ENCODE data around the gene TPH2.

TPH2 gene

DNA sequence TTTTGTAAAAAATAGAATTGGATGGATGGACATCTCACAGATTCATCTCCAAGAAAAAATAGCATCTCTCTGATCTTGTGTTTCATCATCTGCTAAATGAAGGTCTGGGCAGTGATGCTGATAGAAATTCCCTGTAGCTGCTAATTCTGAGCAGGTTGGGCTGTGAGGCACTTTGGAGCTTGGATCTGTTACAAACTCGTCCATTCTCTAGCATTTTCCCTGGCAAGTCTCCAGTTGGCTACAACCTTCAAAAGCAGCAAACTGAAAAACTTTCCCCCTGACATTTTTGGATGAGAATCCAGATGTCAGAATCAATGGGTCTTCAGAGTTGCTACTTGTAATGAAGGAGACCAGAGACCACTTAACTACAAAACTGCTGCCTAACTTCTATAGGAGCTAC is 72.7 kb downstream of the TPH2 start:
- H3K9ac ChIP-seq (ENCODE audit: low read depth, low read length), result no peak overlapping the region
- no peaks in the 10 kb centered on the region for H3K9me3 ChIP-seq (replicated peaks; ENCODE audit: low read length)
- no peak overlapping the region for H3K4me3 ChIP-seq (ENCODE audit: low read length)
- H3K36me3 ChIP-seq (ENCODE audit: insufficient read depth, low read length), result no peaks in the 10 kb centered on the region
- H3K4me1 ChIP-seq (ENCODE audit: control insufficient read depth, insufficient read depth, low read length), result no peaks in the 10 kb centered on the region
- no peak overlapping the region for H3K4me2 ChIP-seq (ENCODE audit: low read length)
- H3K27me3 ChIP-seq (ENCODE audit: control insufficient read depth, insufficient read depth, low read length), result peaks cover 3% of the 10 kb centered on the region

DNA sequence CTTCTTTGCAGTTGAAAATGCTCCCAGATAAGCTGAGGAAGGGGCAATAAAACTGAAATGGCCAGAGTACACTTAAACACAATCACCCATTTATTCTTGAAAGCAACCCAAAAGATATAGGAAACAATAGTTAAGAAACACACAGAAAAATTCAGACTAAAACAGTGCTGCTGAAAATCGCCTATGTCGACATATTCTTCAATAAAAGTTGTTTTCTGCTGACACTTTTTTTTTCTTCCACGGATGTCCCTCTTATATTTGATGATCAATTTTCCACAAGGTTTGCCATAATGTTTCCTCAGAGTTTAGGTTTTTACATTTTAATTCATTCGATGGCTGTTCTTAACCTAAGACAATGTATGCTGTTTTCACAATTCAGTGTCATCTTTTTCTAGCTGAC is 74.2 kb downstream of the TPH2 start:
- Histone ChIP-seq H3K27me3 (ENCODE audit: control insufficient read depth, insufficient read depth, low read length) (no peaks in the 10 kb centered on the region), H3K4me2 (ENCODE audit: low read length) (no peak overlapping the region), H3K4me3 (ENCODE audit: low read length) (no peak overlapping the region), H3K36me3 (ENCODE audit: insufficient read depth, low read length) (no peaks in the 10 kb centered on the region), H3K9me3 (replicated peaks; ENCODE audit: low read length) (no peaks in the 10 kb centered on the region), H3K4me1 (ENCODE audit: control insufficient read depth, insufficient read depth, low read length) (no peaks in the 10 kb centered on the region), H3K9ac (ENCODE audit: low read depth, low read length) (no peak overlapping the region)

DNA sequence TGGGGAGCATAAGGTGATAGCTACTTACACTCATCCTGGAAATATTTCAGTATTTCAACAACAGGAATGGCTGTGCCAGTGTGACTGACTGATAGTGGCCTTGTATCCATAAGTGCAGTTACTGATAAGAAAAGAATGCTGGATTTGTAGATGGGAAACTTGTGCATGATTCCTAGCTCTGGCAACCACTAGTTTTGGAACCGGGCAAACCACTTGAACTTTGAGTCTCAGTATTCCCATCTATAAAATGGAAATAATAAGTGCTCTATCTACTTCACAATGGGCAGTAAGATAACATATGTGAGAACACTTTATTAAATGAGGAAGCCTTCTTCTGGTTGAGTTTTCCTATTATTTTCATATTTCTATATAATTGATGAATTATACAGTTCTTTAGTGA is 77.2 kb downstream of the TPH2 start:
- H3K27me3 ChIP-seq (ENCODE audit: control insufficient read depth, insufficient read depth, low read length), result no peaks in the 10 kb centered on the region
- H3K4me3 ChIP-seq (ENCODE audit: low read length), result no peak overlapping the region
- no peak overlapping the region for H3K4me2 ChIP-seq (ENCODE audit: low read length)
- H3K9ac ChIP-seq (ENCODE audit: low read depth, low read length), result no peak overlapping the region
- H3K9me3 ChIP-seq (replicated peaks; ENCODE audit: low read length), result no peaks in the 10 kb centered on the region
- no peaks in the 10 kb centered on the region for H3K4me1 ChIP-seq (ENCODE audit: control insufficient read depth, insufficient read depth, low read length)
- H3K36me3 ChIP-seq (ENCODE audit: insufficient read depth, low read length), result no peaks in the 10 kb centered on the region

DNA sequence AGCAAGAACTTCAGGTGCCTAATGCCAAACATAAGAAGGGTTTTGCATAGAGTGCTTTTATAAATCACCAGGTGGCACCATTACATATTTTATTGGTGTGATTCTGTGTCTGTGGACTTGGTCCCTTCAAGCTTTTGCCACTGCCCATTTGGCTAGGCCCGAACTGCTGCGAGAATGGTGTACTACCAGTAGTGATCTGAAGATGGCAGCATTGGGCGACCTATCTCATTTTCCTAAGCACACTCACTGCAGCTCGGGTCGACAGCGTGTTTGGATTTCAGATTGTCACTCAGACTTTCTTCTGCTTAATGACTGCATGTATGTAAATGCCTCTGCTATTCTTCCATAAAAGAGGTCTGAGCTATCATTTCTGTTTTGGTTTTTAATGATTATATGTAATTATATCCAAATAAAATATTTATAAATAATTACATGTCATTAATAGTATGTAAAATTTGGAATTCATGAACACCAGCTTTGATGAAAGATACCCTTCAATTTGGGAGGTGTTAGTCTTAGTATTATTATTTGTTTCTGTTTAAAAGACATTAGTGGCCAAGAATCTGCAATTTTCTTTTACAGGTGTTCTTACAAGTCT is 78.5 kb downstream of the TPH2 start:
- Histone ChIP-seq H3K36me3 (ENCODE audit: insufficient read depth, low read length) (no peaks in the 10 kb centered on the region), H3K9ac (ENCODE audit: low read depth, low read length) (no peak overlapping the region), H3K27me3 (ENCODE audit: control insufficient read depth, insufficient read depth, low read length) (no peaks in the 10 kb centered on the region), H3K4me2 (ENCODE audit: low read length) (no peak overlapping the region), H3K9me3 (replicated peaks; ENCODE audit: low read length) (no peaks in the 10 kb centered on the region), H3K4me1 (ENCODE audit: control insufficient read depth, insufficient read depth, low read length) (no peaks in the 10 kb centered on the region), H3K4me3 (ENCODE audit: low read length) (no peak overlapping the region)

DNA sequence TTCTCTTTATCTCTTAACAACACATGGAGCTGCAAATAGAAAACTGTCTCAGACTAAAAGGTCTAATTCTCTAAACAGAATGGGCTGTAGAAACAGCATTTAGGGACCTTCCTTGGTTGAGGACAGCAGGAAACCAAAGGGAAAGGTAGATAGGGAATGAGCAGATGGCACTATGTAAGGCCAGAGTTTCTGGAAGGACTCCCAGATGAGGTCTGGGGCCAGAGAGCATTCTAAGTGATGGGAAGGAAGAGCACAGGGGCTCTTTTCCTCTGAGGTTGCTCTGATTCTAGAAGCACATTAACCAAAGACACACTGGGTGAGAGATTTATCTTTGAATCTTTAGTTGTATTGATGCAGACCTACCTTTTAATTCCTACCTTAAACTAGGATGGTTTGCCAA is 79.4 kb downstream of the TPH2 start:
- Histone ChIP-seq H3K36me3 (ENCODE audit: insufficient read depth, low read length) (no peaks in the 10 kb centered on the region), H3K27me3 (ENCODE audit: control insufficient read depth, insufficient read depth, low read length) (no peaks in the 10 kb centered on the region), H3K4me3 (ENCODE audit: low read length) (no peak overlapping the region), H3K9ac (ENCODE audit: low read depth, low read length) (no peak overlapping the region), H3K9me3 (replicated peaks; ENCODE audit: low read length) (no peaks in the 10 kb centered on the region), H3K4me1 (ENCODE audit: control insufficient read depth, insufficient read depth, low read length) (no peaks in the 10 kb centered on the region), H3K4me2 (ENCODE audit: low read length) (no peak overlapping the region)

- Histone ChIP-seq H3K27me3 (ENCODE audit: control insufficient read depth, insufficient read depth, low read length) (peaks cover 7% of the 10 kb centered on the region), H3K4me3 (ENCODE audit: low read length) (no peak overlapping the region), H3K36me3 (ENCODE audit: insufficient read depth, low read length) (no peaks in the 10 kb centered on the region), H3K9ac (ENCODE audit: low read depth, low read length) (no peak overlapping the region), H3K4me1 (ENCODE audit: control insufficient read depth, insufficient read depth, low read length) (no peaks in the 10 kb centered on the region), H3K9me3 (replicated peaks; ENCODE audit: low read length) (no peaks in the 10 kb centered on the region), H3K4me2 (ENCODE audit: low read length) (no peak overlapping the region)
Measured at GRCh38 chr12:72024613-72025012, 86.0 kb downstream of the TPH2 start.

- no peaks in the 10 kb centered on the region for H3K4me1 ChIP-seq (ENCODE audit: control insufficient read depth, insufficient read depth, low read length)
- H3K36me3 ChIP-seq (ENCODE audit: insufficient read depth, low read length), result no peaks in the 10 kb centered on the region
- H3K9me3 ChIP-seq (replicated peaks; ENCODE audit: low read length), result no peaks in the 10 kb centered on the region
- H3K27me3 ChIP-seq (ENCODE audit: control insufficient read depth, insufficient read depth, low read length), result peaks cover 7% of the 10 kb centered on the region
- no peak overlapping the region for H3K4me3 ChIP-seq (ENCODE audit: low read length)
- H3K9ac ChIP-seq (ENCODE audit: low read depth, low read length), result no peak overlapping the region
- no peak overlapping the region for H3K4me2 ChIP-seq (ENCODE audit: low read length)
Measured at GRCh38 chr12:72025524-72025923, 86.9 kb downstream of the TPH2 start.

GRCh38 chr12:72028966-72029365 is 90.3 kb downstream of the TPH2 start:
- Histone ChIP-seq H3K9ac (ENCODE audit: low read depth, low read length) (no peak overlapping the region), H3K4me3 (ENCODE audit: low read length) (no peak overlapping the region), H3K4me2 (ENCODE audit: low read length) (no peak overlapping the region), H3K36me3 (ENCODE audit: insufficient read depth, low read length) (no peaks in the 10 kb centered on the region), H3K4me1 (ENCODE audit: control insufficient read depth, insufficient read depth, low read length) (no peaks in the 10 kb centered on the region), H3K27me3 (ENCODE audit: control insufficient read depth, insufficient read depth, low read length) (peaks cover 15% of the 10 kb centered on the region), H3K9me3 (replicated peaks; ENCODE audit: low read length) (no peaks in the 10 kb centered on the region)

DNA sequence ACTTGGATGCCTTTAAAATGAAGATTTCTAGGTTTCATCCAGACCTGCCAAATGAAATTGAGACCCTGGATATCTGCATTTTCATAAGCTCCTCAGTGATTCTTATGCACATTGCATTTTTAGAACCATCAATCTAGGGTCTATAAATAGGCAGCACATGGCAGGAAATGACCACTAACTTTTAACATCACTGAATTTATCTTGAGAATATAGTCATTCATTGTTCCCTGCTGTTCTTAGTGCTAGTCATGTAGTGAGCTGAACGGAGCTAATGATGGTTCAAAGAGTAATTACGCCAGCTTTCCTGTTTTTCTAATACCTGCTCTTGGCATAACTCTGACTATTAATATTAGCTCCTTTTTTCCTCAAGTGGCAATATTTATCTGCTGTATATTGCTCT is 91.6 kb downstream of the TPH2 start:
- H3K9ac ChIP-seq (ENCODE audit: low read depth, low read length), result no peak overlapping the region
- H3K4me2 ChIP-seq (ENCODE audit: low read length), result no peak overlapping the region
- H3K36me3 ChIP-seq (ENCODE audit: insufficient read depth, low read length), result no peaks in the 10 kb centered on the region
- H3K4me3 ChIP-seq (ENCODE audit: low read length), result no peak overlapping the region
- H3K4me1 ChIP-seq (ENCODE audit: control insufficient read depth, insufficient read depth, low read length), result no peaks in the 10 kb centered on the region
- no peaks in the 10 kb centered on the region for H3K9me3 ChIP-seq (replicated peaks; ENCODE audit: low read length)
- H3K27me3 ChIP-seq (ENCODE audit: control insufficient read depth, insufficient read depth, low read length), result peaks cover 15% of the 10 kb centered on the region

DNA sequence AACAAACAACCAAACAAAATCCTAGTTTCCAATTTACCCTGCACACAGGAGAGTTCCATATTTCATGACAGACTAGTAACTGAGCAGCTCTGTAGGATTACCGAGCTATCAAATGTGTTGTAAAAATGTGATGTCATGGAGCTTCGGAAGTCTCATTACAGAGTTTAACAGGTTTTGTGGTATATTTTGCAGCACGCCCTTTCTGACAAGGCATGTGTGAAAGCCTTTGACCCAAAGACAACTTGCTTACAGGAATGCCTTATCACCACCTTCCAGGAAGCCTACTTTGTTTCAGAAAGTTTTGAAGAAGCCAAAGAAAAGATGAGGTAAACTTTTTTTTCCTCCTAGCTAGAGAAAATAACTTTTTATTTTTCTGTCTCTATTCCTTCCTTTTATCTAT is 92.4 kb downstream of the TPH2 start:
- Histone ChIP-seq H3K4me1 (ENCODE audit: control insufficient read depth, insufficient read depth, low read length) (no peaks in the 10 kb centered on the region), H3K4me2 (ENCODE audit: low read length) (no peak overlapping the region), H3K9me3 (replicated peaks; ENCODE audit: low read length) (no peaks in the 10 kb centered on the region), H3K27me3 (ENCODE audit: control insufficient read depth, insufficient read depth, low read length) (peaks cover 20% of the 10 kb centered on the region), H3K4me3 (ENCODE audit: low read length) (no peak overlapping the region), H3K9ac (ENCODE audit: low read depth, low read length) (no peak overlapping the region), H3K36me3 (ENCODE audit: insufficient read depth, low read length) (no peaks in the 10 kb centered on the region)

DNA sequence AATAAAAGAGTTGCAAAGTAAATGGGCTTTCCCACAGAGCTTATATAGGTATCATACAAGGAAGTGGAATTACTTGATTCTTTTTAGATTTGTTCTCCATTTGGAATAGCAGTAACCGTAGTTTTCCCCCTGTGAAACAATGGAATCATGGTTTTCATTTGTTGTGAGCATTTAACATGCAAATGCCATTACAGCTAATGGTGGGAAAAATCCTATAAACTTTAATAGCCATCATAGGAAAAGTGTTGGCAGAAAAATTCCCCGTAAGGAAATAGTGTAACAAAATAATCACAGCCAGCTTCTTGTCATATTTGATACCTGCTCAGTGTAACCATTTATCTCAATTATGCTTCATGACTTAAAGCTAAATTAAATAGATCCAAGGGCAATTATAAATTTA is 95.3 kb downstream of the TPH2 start:
- Histone ChIP-seq H3K4me2 (ENCODE audit: low read length) (no peak overlapping the region), H3K9ac (ENCODE audit: low read depth, low read length) (no peak overlapping the region), H3K27me3 (ENCODE audit: control insufficient read depth, insufficient read depth, low read length) (peaks cover 18% of the 10 kb centered on the region), H3K4me1 (ENCODE audit: control insufficient read depth, insufficient read depth, low read length) (no peaks in the 10 kb centered on the region), H3K4me3 (ENCODE audit: low read length) (no peak overlapping the region), H3K9me3 (replicated peaks; ENCODE audit: low read length) (no peaks in the 10 kb centered on the region), H3K36me3 (ENCODE audit: insufficient read depth, low read length) (no peaks in the 10 kb centered on the region)

DNA sequence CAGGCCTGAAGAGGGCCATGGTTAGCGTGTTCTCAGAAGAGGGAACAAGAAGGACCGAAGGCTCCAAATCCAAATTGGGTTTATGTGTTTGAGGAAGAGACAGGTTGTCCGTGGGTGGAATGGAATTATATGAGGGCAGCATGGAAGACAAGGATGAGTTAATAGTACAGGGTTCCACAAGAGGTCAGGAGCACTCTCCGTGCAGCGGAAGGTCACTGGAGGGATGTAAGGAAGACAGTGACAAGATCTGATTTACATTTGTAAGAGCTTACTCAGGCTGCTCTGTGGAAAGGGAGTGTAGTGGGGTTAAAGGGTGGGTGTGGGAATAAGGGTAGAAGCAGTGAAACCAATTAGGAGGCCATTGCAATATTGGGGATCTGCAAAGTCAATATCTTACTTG is 97.0 kb downstream of the TPH2 start:
- H3K36me3 ChIP-seq (ENCODE audit: insufficient read depth, low read length), result no peaks in the 10 kb centered on the region
- peaks cover 17% of the 10 kb centered on the region for H3K27me3 ChIP-seq (ENCODE audit: control insufficient read depth, insufficient read depth, low read length)
- H3K4me2 ChIP-seq (ENCODE audit: low read length), result no peak overlapping the region
- H3K4me1 ChIP-seq (ENCODE audit: control insufficient read depth, insufficient read depth, low read length), result no peaks in the 10 kb centered on the region
- H3K9ac ChIP-seq (ENCODE audit: low read depth, low read length), result no peak overlapping the region
- H3K4me3 ChIP-seq (ENCODE audit: low read length), result no peak overlapping the region
- no peaks in the 10 kb centered on the region for H3K9me3 ChIP-seq (replicated peaks; ENCODE audit: low read length)
